Fibroblast of upper back skin (primary cell): Measurements from ENCODE around the gene TMEM98.
"Not testable (repeated sequence)": the region's sequence is repeated elsewhere in the genome, so short reads cannot be mapped to it uniquely, and the experiment has no call there.

Source experiments
- DNase-seq: peaks from one replicate; pipeline ENCODE4 v3.0.0-alpha.2; 2013

The TMEM98 gene

GRCh38 chr17:32987453-32987805 is 59.5 kb downstream of the TMEM98 start:
- DNase-seq = not testable (repeated sequence)

GRCh38 chr17:32987868-32988267 is 59.9 kb downstream of the TMEM98 start:
- DNase-seq = not testable (repeated sequence)

DNA sequence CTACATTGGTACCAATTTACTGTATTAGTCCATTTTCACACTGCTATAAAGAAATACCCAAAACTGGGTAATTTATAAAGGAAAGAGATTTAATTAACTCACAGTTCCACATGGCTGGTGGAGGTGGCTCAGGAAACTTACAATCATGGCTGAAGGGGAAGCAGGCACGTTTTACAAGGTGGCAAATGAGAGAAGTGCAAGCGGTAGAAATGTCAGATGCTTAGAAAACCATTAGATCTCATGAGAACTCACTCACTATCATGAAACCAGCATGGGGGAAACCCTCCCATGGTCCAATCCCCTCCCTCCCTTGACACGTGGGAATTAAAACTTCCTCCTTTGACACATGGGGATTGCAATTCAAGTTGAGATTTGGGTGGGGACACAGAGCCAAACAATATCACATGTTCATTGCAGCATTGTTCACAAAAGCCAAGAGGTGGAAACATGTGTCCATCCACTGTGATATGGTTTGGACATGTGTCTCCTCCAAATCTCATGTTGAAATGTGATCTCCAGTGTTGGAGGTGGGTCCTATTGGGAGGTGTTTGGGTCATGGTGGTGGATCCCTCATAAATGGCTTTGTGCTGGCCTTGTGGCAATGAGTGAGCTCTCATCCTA is 60.6 kb downstream of the TMEM98 start:
- no peak for DNase-seq

- no peak for DNase-seq
Observed at GRCh38 chr17:32992321-32993033, 64.5 kb downstream of the TMEM98 start.

GRCh38 chr17:32993977-32994376 is 66.0 kb downstream of the TMEM98 start:
- DNase-seq = no peak
